GM12801 (cell line): ENCODE measurements around the gene CD37.

Experiments
- TF ChIP-seq, protein P1 (sequence below): IDR thresholded peaks from one replicate; pipeline ENCODE4 v1.5.1; 2011; ENCODE audit warnings: control low read depth; ENCODE audit not compliant: insufficient read length; ENCODE audit errors: extremely low read depth

CD37 gene

DNA sequence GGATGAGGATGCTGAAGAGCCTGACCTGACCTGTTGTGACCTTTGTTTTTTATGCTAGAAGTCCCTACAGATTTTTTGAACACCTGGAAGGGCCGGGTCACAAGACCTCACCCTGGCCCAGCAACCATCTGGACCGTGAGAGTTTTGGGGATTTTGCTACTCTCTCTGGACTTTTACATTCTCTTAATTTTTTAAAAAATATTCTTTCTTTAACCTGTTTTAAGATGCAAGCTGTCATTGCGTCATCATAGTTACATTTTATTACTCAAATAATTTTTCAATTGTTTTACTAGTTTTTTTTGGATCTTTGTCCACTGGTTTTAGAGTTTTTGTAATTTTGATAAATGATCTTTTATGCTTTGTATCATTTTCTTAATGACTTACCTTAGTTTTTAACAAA is 36.0 kb downstream of the CD37 start:
- TF ChIP-seq, protein P1, sequence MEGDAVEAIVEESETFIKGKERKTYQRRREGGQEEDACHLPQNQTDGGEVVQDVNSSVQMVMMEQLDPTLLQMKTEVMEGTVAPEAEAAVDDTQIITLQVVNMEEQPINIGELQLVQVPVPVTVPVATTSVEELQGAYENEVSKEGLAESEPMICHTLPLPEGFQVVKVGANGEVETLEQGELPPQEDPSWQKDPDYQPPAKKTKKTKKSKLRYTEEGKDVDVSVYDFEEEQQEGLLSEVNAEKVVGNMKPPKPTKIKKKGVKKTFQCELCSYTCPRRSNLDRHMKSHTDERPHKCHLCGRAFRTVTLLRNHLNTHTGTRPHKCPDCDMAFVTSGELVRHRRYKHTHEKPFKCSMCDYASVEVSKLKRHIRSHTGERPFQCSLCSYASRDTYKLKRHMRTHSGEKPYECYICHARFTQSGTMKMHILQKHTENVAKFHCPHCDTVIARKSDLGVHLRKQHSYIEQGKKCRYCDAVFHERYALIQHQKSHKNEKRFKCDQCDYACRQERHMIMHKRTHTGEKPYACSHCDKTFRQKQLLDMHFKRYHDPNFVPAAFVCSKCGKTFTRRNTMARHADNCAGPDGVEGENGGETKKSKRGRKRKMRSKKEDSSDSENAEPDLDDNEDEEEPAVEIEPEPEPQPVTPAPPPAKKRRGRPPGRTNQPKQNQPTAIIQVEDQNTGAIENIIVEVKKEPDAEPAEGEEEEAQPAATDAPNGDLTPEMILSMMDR, result no peak

DNA sequence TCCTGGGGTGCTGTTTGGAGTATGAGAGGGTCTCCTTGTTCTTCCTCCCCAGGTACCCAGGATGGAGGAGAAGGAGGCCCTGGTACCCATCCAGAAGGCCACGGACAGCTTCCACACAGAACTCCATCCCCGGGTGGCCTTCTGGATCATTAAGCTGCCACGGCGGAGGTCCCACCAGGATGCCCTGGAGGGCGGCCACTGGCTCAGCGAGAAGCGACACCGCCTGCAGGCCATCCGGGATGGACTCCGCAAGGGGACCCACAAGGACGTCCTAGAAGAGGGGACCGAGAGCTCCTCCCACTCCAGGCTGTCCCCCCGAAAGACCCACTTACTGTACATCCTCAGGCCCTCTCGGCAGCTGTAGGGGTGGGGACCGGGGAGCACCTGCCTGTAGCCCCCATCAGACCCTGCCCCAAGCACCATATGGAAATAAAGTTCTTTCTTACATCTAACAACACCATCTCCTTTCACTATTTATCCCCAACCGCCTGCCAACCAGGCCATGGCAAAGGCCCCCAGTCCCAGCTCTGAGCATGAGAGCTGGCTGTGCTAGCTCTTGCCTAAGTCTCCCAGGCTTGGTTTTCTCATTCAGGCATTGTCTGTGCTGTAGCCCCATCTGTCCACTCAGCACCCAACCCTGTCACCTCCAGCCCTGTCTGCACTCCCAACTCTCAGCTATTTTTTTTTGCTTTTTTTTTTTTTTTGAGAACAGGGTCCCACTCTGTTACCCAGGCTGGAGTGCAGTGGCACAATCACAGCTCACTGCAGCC is 39.6 kb downstream of the CD37 start:
- TF ChIP-seq, protein P1, result no peak

DNA sequence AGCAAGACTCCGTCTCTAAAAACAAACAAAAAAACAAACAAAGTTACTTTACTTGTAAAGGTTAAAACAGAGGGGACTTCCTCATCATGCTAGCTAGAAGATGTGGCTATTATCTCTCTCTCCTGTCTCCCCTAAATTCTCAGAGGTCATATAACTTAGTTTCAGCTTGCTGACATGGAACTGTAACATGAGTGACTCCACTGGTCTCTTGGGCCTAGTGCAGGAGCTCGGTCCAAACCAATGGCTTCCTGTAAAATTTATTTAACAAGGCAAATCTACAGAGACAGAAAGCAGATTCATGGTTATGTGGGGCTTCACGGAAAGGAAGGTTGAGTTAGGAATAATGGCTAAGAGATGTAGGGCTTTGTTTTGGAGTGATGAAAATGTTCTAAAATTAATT is 43.3 kb downstream of the CD37 start:
- TF ChIP-seq, protein P1, result no peak

DNA sequence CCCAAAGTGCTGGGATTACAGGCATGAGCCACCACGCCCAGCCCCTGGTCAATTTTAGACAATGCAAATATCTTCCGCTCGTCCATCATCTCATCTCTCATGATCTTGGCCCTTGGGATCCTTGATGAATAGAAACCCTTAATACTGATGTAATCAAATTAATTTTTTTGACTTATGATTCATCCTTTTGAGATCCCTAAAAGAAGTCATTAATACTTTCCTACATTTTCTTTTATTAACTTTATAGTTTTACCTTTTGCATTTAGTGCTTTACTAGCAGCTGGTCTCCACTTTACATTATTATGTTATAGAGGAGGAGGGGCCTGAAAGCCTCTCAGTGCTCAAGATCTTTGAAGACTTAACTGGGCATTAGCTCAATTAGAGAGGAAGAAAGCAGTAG is 45.2 kb downstream of the CD37 start:
- TF ChIP-seq, protein P1, result no peak

DNA sequence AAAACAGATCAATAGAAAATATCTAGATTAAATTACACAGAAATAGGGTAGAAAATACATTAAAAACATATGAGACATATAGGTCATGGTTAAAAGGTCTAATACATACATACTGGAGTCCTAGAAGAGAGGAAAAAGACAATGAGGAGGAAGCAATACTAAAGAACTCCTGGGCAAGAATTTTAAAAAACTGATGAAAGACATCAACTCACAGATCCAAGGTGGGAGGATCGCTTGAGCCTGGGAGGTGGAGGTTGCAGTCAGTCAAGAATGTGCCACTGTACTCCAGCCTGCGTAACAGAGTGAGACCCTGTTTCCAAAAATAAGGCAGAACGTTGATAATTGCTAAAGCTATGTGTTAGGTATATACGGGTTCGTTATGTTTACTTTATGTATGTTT is 47.4 kb downstream of the CD37 start:
- TF ChIP-seq, protein P1, result no peak

DNA sequence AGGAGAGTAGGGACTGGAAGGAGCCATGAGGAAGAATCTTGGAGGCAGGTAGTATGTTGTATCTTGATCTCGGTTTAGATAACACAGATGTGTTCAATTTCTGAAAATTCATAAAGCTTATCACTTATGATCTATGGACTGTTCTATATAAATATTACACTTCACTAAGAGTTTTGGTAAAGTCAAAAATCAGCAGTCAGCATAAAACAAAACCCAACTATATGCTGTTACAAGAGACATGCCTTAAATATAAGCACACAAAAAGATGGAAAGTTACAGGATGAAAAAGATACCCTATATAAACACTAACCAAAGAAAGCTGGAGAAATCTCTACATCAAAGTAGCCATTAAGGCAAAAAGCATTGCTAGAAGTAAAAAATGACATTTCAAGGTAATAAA is 48.4 kb downstream of the CD37 start:
- TF ChIP-seq, protein P1, result no peak

DNA sequence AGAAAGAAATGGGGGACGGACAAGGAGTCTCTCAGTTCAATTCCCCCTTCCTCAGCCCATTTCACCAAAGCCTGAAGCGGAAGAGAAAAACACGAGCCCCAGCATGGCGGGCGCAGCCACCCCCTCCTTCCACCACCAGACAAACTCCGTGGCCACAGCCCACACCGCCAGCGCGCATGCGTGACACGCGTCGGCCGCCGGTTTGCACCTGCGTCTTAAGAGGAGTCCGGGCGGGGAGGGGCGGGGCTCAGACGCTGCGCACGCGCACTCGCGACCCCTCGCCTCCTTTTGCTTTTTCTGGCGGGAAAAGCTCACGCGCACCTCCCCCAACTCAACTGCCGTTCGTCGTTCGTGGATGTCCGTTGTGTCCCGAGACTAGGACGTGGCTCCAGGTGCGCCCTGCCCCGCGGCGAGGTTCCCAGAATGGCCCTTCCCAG is 52.7 kb downstream of the CD37 start, which contains the start of gene KASH5:
Gene KASH5, plus strand, starts transcription at position 314 of the 437 bp plus-strand sequence. CDS start 2,635 bp downstream, outside the sequence.
- TF ChIP-seq, protein P1, result no peak
